ENCODE measurements around the gene DNM3. TPM values are rescaled to one million over a fixed set of nuclear protein-coding genes. Genes with fewer than 3 reads are reported as not detected.
A peak's percentile ranks its signal among the peaks of the same experiment; 100 is the strongest.

The DNM3 gene
- total RNA-seq, 1 donor from 2014 or later: 4.7 TPM

GRCh38 chr1:172184506-172185191, 343.4 kb downstream of the DNM3 start:
- no peak overlapping the region for H3K27ac ChIP-seq (ENCODE audit: low read depth, low read length)
- no peak for TF ChIP-seq CTCF (IDR thresholded peaks at IDR 0.05; ENCODE audit: insufficient read depth, low read depth, low read length)
- TF ChIP-seq EZH2 (IDR thresholded peaks at IDR 0.05; ENCODE audit: insufficient read depth, low read length): no peak
- Mint-ChIP-seq H3K36me3 (ENCODE audit: low read depth, unreplicated experiment) (no peaks in the 10 kb centered on the region), H3K4me1 (ENCODE audit: low read depth, unreplicated experiment) (peaks cover 36% of the 10 kb centered on the region), H3K27ac (ENCODE audit: unreplicated experiment) (no peak overlapping the region), H3K27me3 (ENCODE audit: low read depth, unreplicated experiment) (no peaks in the 10 kb centered on the region), H3K9me3 (ENCODE audit: unreplicated experiment) (peaks cover 3% of the 10 kb centered on the region), H3K4me3 (ENCODE audit: unreplicated experiment) (no peak overlapping the region)
- H3K4me3 ChIP-seq (ENCODE audit: insufficient read depth, low read depth, low read length): no peak overlapping the region
- no peak overlapping the region for H2AFZ ChIP-seq (ENCODE audit: low read depth, low read length)
- DNase-seq (ENCODE audit: low read depth) (peak; percentile 31), FAIRE-seq (no peak)
- peak overlapping the region; percentile 16 for H3K4me2 ChIP-seq (ENCODE audit: low read length)
- no peaks in the 10 kb centered on the region for H4K20me1 ChIP-seq (ENCODE audit: insufficient read depth, low read length)
- no peaks in the 10 kb centered on the region for H3K36me3 ChIP-seq (ENCODE audit: insufficient read depth, low read length)
- no peaks in the 10 kb centered on the region for H3K27me3 ChIP-seq (ENCODE audit: insufficient read depth, low read length)
- no peaks in the 10 kb centered on the region for H3K79me2 ChIP-seq (ENCODE audit: insufficient read depth, low read length)
- H3K4me1 ChIP-seq (ENCODE audit: insufficient read depth, low read length): peaks cover 5% of the 10 kb centered on the region
- no peaks in the 10 kb centered on the region for H3K9me3 ChIP-seq (ENCODE audit: insufficient read depth, low read depth, low read length)
- no peak overlapping the region for H3K9ac ChIP-seq (ENCODE audit: low read length)

- peak overlapping the region; percentile 72 for H3K27ac Mint-ChIP-seq (ENCODE audit: unreplicated experiment)
- Histone ChIP-seq H3K4me3 (ENCODE audit: insufficient read depth, low read depth, low read length) (no peak overlapping the region), H3K9me3 (ENCODE audit: insufficient read depth, low read depth, low read length) (no peaks in the 10 kb centered on the region), H3K27ac (ENCODE audit: low read depth, low read length) (no peak overlapping the region), H3K79me2 (ENCODE audit: insufficient read depth, low read length) (no peaks in the 10 kb centered on the region), H3K4me2 (ENCODE audit: low read length) (peak overlapping the region; percentile 16), H3K4me1 (ENCODE audit: insufficient read depth, low read length) (peaks cover 5% of the 10 kb centered on the region), H3K36me3 (ENCODE audit: insufficient read depth, low read length) (no peaks in the 10 kb centered on the region), H3K9ac (ENCODE audit: low read length) (no peak overlapping the region), H3K27me3 (ENCODE audit: insufficient read depth, low read length) (no peaks in the 10 kb centered on the region), H4K20me1 (ENCODE audit: insufficient read depth, low read length) (no peaks in the 10 kb centered on the region), H2AFZ (ENCODE audit: low read depth, low read length) (no peak overlapping the region)
- TF ChIP-seq EZH2 (IDR thresholded peaks at IDR 0.05; ENCODE audit: insufficient read depth, low read length) (no peak), CTCF (IDR thresholded peaks at IDR 0.05; ENCODE audit: insufficient read depth, low read depth, low read length) (no peak)
- FAIRE-seq (no peak), DNase-seq (ENCODE audit: low read depth) (peak; percentile 20)
- no peak overlapping the region for H3K4me3 Mint-ChIP-seq (ENCODE audit: unreplicated experiment)
- H3K9me3 Mint-ChIP-seq (ENCODE audit: unreplicated experiment): peaks cover 3% of the 10 kb centered on the region
- H3K36me3 Mint-ChIP-seq (ENCODE audit: low read depth, unreplicated experiment): no peaks in the 10 kb centered on the region
- no peaks in the 10 kb centered on the region for H3K27me3 Mint-ChIP-seq (ENCODE audit: low read depth, unreplicated experiment)
- H3K4me1 Mint-ChIP-seq (ENCODE audit: low read depth, unreplicated experiment): peaks cover 36% of the 10 kb centered on the region
Measured at GRCh38 chr1:172185211-172185610, 343.9 kb downstream of the DNM3 start.

GRCh38 chr1:172185996-172186395, 344.7 kb downstream of the DNM3 start:
- Histone ChIP-seq H3K9ac (ENCODE audit: low read length) (no peak overlapping the region), H3K4me2 (ENCODE audit: low read length) (no peak overlapping the region), H2AFZ (ENCODE audit: low read depth, low read length) (no peak overlapping the region), H3K36me3 (ENCODE audit: insufficient read depth, low read length) (no peaks in the 10 kb centered on the region), H3K27me3 (ENCODE audit: insufficient read depth, low read length) (no peaks in the 10 kb centered on the region), H3K9me3 (ENCODE audit: insufficient read depth, low read depth, low read length) (no peaks in the 10 kb centered on the region), H3K79me2 (ENCODE audit: insufficient read depth, low read length) (no peaks in the 10 kb centered on the region), H4K20me1 (ENCODE audit: insufficient read depth, low read length) (no peaks in the 10 kb centered on the region), H3K4me1 (ENCODE audit: insufficient read depth, low read length) (peaks cover 5% of the 10 kb centered on the region), H3K4me3 (ENCODE audit: insufficient read depth, low read depth, low read length) (no peak overlapping the region), H3K27ac (ENCODE audit: low read depth, low read length) (no peak overlapping the region)
- no peak for DNase-seq (ENCODE audit: low read depth)
- TF ChIP-seq EZH2 (IDR thresholded peaks at IDR 0.05; ENCODE audit: insufficient read depth, low read length) (no peak), CTCF (IDR thresholded peaks at IDR 0.05; ENCODE audit: insufficient read depth, low read depth, low read length) (no peak)
- H3K9me3 Mint-ChIP-seq (ENCODE audit: unreplicated experiment): peaks cover 4% of the 10 kb centered on the region
- H3K36me3 Mint-ChIP-seq (ENCODE audit: low read depth, unreplicated experiment): no peaks in the 10 kb centered on the region
- no peak overlapping the region for H3K4me3 Mint-ChIP-seq (ENCODE audit: unreplicated experiment)
- H3K4me1 Mint-ChIP-seq (ENCODE audit: low read depth, unreplicated experiment): peaks cover 32% of the 10 kb centered on the region
- H3K27ac Mint-ChIP-seq (ENCODE audit: unreplicated experiment): no peak overlapping the region
- no peaks in the 10 kb centered on the region for H3K27me3 Mint-ChIP-seq (ENCODE audit: low read depth, unreplicated experiment)
- no peak for FAIRE-seq
